Natural killer cell (primary cell): ENCODE data around the gene TBATA. TPM values are rescaled to one million over a fixed set of nuclear protein-coding genes. Genes with fewer than 3 reads are reported as not detected.

Source experiments
- ATAC-seq, 3 donors: fragments of 150-1000 bp in 2 of 3; fragments of 200-7000 bp in 1 of 3; cut with Tn5 transposase; 1 replicate in 1 of 3; 2 replicates in 2 of 3; pipeline ENCODE4 v1.10.0; 2021; ENCODE audit warnings: mild to moderate bottlenecking in 2 of 3, moderate library complexity in 2 of 3
- DNase-seq, 2 donors: peaks; one replicate each; pipeline versions ENCODE4 v3.0.0 to v3.0.0-alpha.2; 2013 to 2021; ENCODE audit warnings: mixed read lengths in 1 of 2
- H3K27ac ChIP-seq: one replicate; pipeline ENCODE4 v1.5.1; 2013; ENCODE audit warnings: mild to moderate bottlenecking, low read length
- H3K27me3 ChIP-seq: one replicate; pipeline ENCODE4 v1.6.1; 2013; ENCODE audit warnings: low read length; ENCODE audit not compliant: control insufficient read depth, insufficient read depth
- H3K36me3 ChIP-seq: one replicate; pipeline ENCODE4 v1.6.1; 2013; ENCODE audit warnings: low read length; ENCODE audit not compliant: control insufficient read depth, insufficient read depth
- H3K4me1 ChIP-seq: one replicate; pipeline ENCODE4 v1.6.1; 2013; ENCODE audit warnings: low read length; ENCODE audit not compliant: control insufficient read depth, insufficient read depth
- H3K4me3 ChIP-seq: one replicate; pipeline ENCODE4 v1.5.1; 2013; ENCODE audit warnings: low read length
- H3K9me3 ChIP-seq: one replicate; pipeline ENCODE4 v1.6.1; 2013; ENCODE audit warnings: low read length; ENCODE audit not compliant: control insufficient read depth, insufficient read depth
- H3K27ac Mint-ChIP-seq, 2 donors: one replicate each; pipeline ENCODE4 v1.8.0; 2022; ENCODE audit warnings: mild to moderate bottlenecking in 2 of 2, mixed read lengths in 2 of 2, moderate library complexity in 1 of 2
- H3K27me3 Mint-ChIP-seq, 2 donors: one replicate each; pipeline ENCODE4 v1.8.0; 2022; ENCODE audit warnings: low read depth in 2 of 2, mixed read lengths in 2 of 2
- H3K36me3 Mint-ChIP-seq: one replicate; pipeline ENCODE4 v1.8.0; 2022; ENCODE audit warnings: mixed read lengths
- H3K4me1 Mint-ChIP-seq, 2 donors: one replicate each; pipeline ENCODE4 v1.8.0; 2022; ENCODE audit warnings: mixed read lengths in 2 of 2
- H3K4me3 Mint-ChIP-seq: one replicate; pipeline ENCODE4 v1.8.0; 2022; ENCODE audit warnings: mild to moderate bottlenecking, moderate library complexity, mixed read lengths
- H3K9me3 Mint-ChIP-seq, 2 donors: one replicate each; pipeline ENCODE4 v1.8.0; 2022; ENCODE audit warnings: mixed read lengths in 2 of 2
- CTCF ChIP-seq: fragments of 200-600 bp; IDR thresholded peaks from one replicate; pipeline ENCODE4 v1.8.0; 2022; ENCODE audit warnings: antibody characterized with exemption
- WGBS: methylation state at CpG from one replicate; pipeline ENCODE4 v1.1.7; 2013; ENCODE audit warnings: missing lambda C conversion rate; ENCODE audit not compliant: insufficient coverage; 5-methylcytosine and 5-hydroxymethylcytosine counted together
- intact Hi-C: fragments of 100-400 bp; cut with micrococcal nuclease; formaldehyde crosslinking; loops from one replicate; pipeline ENCODE4 v1.14.2; 2022
- total RNA-seq, 4 donors: library from RNA; stranded (reverse); fragments of 120-200 nt in 1 of 4; gene quantifications; one replicate each; pipeline versions ENCODE4 v1.2.3 to v1.2.4, GENCODE V29; 2013 to 2022

Gene TBATA
- total RNA-seq, 3 donors from 2014 or later (not counting 1 experiment from before 2014, with no cell fraction given) = 0.16 TPM; not detected in 2

- ATAC-seq = peak; percentile 40 to 77 (median 68)
- H3K4me3 ChIP-seq = no peak overlapping the region
- no peaks in the 10 kb centered on the region for H3K27me3 ChIP-seq
- no peaks in the 10 kb centered on the region for H3K36me3 ChIP-seq
- Mint-ChIP-seq H3K9me3 (no peaks in the 10 kb centered on the region), H3K4me3 (no peak overlapping the region), H3K4me1 (peaks cover 15 to 16% of the 10 kb centered on the region in 2 donors), H3K36me3 (no peaks in the 10 kb centered on the region), H3K27me3 (no peaks in the 10 kb centered on the region), H3K27ac (peak overlapping the region in 1 of 2 donors; percentile 60)
- DNase-seq = peak; percentile 63 to 82
- intact Hi-C loops = loop anchor here (1.0 to 5.0 kb wide), 4 partner anchors 122 to 209 kb away; no protein-coding TSS in a partner anchor
- H3K4me1 ChIP-seq = peaks cover 4% of the 10 kb centered on the region
- 37% methylated on average over 7 of the region's 7 CpGs for WGBS
- TF ChIP-seq CTCF = peak; percentile 94
- no peaks in the 10 kb centered on the region for H3K9me3 ChIP-seq
- no peak overlapping the region for H3K27ac ChIP-seq
Measured at GRCh38 chr10:70758757-70759514, 26.2 kb downstream of the TBATA start.

GRCh38 chr10:70757856-70758255 lies 27.3 kb downstream of the TBATA start:
- Histone ChIP-seq H3K4me1 (peaks cover 4% of the 10 kb centered on the region), H3K27ac (no peak overlapping the region), H3K36me3 (no peaks in the 10 kb centered on the region), H3K9me3 (no peaks in the 10 kb centered on the region), H3K4me3 (no peak overlapping the region), H3K27me3 (no peaks in the 10 kb centered on the region)
- no peaks in the 10 kb centered on the region for H3K9me3 Mint-ChIP-seq
- H3K4me3 Mint-ChIP-seq = no peak overlapping the region
- TF ChIP-seq CTCF = no peak
- 94% methylated on average over 13 of the region's 13 CpGs for WGBS
- H3K36me3 Mint-ChIP-seq = no peaks in the 10 kb centered on the region
- peaks cover 16 to 19% of the 10 kb centered on the region in 2 donors for H3K4me1 Mint-ChIP-seq
- intact Hi-C loops = loop anchor here (2.0 to 5.0 kb wide), 2 partner anchors 123 to 141 kb away; no protein-coding TSS in a partner anchor
- ATAC-seq (no peak), DNase-seq (no peak)
- H3K27ac Mint-ChIP-seq = no peak overlapping the region
- no peaks in the 10 kb centered on the region for H3K27me3 Mint-ChIP-seq

- no peaks in the 10 kb centered on the region for H3K27me3 ChIP-seq
- DNase-seq = no peak
- ATAC-seq = no peak
- intact Hi-C loops = loop anchor here (5.0 kb wide), 1 partner anchor 140 kb away; no protein-coding TSS in a partner anchor
- Mint-ChIP-seq H3K4me3 (no peak overlapping the region), H3K9me3 (no peaks in the 10 kb centered on the region), H3K27ac (no peak overlapping the region), H3K36me3 (no peaks in the 10 kb centered on the region), H3K4me1 (peaks cover 16 to 21% of the 10 kb centered on the region in 2 donors), H3K27me3 (no peaks in the 10 kb centered on the region)
- 92% methylated on average over 8 of the region's 8 CpGs for WGBS
- no peak overlapping the region for H3K27ac ChIP-seq
- H3K4me1 ChIP-seq = peaks cover 4% of the 10 kb centered on the region
- TF ChIP-seq CTCF = no peak
- H3K36me3 ChIP-seq = no peaks in the 10 kb centered on the region
- H3K4me3 ChIP-seq = no peak overlapping the region
- no peaks in the 10 kb centered on the region for H3K9me3 ChIP-seq
Measured at GRCh38 chr10:70756700-70757360, 28.3 kb downstream of the TBATA start.
